ENCODE measurements around the gene NTN3. TPM values are rescaled to one million over a fixed set of nuclear protein-coding genes. Genes with fewer than 3 reads are reported as not detected.

NTN3 gene
- total RNA-seq, 6 experiments from 2014 or later = 0.39 to 2.1 (median 1.2) TPM

DNA sequence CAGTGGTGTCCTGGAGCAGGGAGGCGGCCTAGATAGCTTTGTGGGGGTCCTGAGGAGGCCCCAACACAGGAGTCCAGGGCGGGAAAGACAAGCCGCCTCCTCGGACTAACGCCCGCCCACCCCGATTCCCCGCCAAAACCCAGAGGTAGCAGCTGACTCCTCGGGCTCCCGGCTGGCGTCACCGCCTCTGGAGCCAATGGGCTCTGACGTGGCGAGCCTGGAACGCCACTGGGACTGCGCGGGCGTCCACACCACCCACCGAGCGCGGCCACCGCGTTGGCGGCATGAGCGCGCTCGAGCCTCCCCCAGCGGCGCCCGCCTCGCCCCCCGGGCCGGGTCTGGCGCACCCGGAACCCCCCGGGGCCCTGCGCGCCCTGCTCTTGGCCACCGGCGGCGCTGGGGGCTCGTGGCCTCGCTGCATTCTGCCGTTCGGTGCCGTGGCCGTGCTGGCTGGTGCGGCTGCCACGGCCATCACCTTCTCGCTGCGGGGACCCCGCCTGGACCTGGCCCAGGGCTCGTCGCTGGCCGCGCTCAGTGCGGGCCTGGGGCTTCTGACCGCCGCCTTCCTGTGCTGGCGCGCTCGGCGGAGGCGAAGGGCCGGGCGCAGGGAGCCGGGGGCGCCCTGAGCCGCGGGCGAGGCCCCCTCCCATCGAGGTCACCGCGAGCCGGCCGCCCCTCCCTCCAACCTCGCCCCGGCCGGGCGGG lies 3.4 kb upstream of the NTN3 start:
- ATAC-seq = peak; percentile 23 to 43 (median 30)
- peak in 2 of 3 donors; percentile 60 to 72 for DNase-seq

DNA sequence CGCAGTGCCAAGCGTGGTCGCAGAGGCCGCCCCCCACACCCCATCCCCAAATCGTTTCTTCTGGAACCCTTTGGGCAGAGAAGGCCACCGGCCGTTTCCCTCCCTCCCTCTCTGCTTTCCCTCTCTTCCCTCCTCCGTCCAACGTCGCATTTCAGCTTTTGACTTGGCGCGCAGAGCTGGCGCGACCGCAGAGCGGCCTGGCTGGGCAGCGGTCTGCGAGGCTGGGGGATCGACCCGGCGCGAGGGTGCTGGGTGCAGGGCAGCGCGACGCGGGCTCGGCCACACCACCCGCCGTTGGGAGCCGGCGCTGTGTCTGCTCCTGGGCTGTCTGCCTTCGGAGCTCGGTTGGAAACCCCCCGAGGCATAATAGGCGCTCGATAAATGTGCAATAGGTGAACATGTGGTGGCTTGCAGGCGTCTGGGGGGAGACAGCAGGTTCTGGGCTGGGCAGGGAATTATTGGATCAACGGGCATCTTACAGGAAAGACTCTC lies 2.8 kb upstream of the NTN3 start:
- no peak for TF ChIP-seq POLR2A (IDR thresholded peaks at IDR 0.05)
- no peaks in the 10 kb centered on the region for H3K27me3 ChIP-seq
- no peak overlapping the region for H3K27ac ChIP-seq
- ATAC-seq (peak in 2 of 4 donors; percentile 4 to 16), DNase-seq (peak in 1 of 3 donors; percentile 54)
- no peaks in the 10 kb centered on the region for H3K36me3 ChIP-seq
- H3K9me3 ChIP-seq = no peaks in the 10 kb centered on the region
- peaks cover 0 to 46% (median 10%) of the 10 kb centered on the region in 4 donors for H3K4me1 ChIP-seq
- intact Hi-C loops (cut with DNase I) = no loop called here
- H3K4me3 ChIP-seq = peak overlapping the region; percentile 22 to 44 (median 36)
- WGBS (ENCODE audit: insufficient coverage, low coverage, low lambda C conversion rate, missing lambda C conversion rate) = 0% methylated on average over 13 of the region's 38 CpGs

More for the DNA sequence above, 3.4 kb upstream of the NTN3 start:
- H3K4me3 ChIP-seq = peak overlapping the region; percentile 22 to 44 (median 36)
- TF ChIP-seq, protein P1, sequence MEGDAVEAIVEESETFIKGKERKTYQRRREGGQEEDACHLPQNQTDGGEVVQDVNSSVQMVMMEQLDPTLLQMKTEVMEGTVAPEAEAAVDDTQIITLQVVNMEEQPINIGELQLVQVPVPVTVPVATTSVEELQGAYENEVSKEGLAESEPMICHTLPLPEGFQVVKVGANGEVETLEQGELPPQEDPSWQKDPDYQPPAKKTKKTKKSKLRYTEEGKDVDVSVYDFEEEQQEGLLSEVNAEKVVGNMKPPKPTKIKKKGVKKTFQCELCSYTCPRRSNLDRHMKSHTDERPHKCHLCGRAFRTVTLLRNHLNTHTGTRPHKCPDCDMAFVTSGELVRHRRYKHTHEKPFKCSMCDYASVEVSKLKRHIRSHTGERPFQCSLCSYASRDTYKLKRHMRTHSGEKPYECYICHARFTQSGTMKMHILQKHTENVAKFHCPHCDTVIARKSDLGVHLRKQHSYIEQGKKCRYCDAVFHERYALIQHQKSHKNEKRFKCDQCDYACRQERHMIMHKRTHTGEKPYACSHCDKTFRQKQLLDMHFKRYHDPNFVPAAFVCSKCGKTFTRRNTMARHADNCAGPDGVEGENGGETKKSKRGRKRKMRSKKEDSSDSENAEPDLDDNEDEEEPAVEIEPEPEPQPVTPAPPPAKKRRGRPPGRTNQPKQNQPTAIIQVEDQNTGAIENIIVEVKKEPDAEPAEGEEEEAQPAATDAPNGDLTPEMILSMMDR (IDR thresholded peaks at IDR 0.05) = peak in 1 of 4 donors; percentile 10
- peak; percentile 35 for TF ChIP-seq POLR2A (IDR thresholded peaks at IDR 0.05)
- no peaks in the 10 kb centered on the region for H3K36me3 ChIP-seq
- H3K4me1 ChIP-seq = peaks cover 0 to 40% (median 7%) of the 10 kb centered on the region in 4 donors
- H3K9me3 ChIP-seq = no peaks in the 10 kb centered on the region
- H3K27ac ChIP-seq = no peak overlapping the region
- WGBS (ENCODE audit: insufficient coverage, low coverage, low lambda C conversion rate, missing lambda C conversion rate) = 5% methylated on average over 14 of the region's 80 CpGs
- intact Hi-C loops (cut with DNase I) = no loop called here
- no peaks in the 10 kb centered on the region for H3K27me3 ChIP-seq

DNA sequence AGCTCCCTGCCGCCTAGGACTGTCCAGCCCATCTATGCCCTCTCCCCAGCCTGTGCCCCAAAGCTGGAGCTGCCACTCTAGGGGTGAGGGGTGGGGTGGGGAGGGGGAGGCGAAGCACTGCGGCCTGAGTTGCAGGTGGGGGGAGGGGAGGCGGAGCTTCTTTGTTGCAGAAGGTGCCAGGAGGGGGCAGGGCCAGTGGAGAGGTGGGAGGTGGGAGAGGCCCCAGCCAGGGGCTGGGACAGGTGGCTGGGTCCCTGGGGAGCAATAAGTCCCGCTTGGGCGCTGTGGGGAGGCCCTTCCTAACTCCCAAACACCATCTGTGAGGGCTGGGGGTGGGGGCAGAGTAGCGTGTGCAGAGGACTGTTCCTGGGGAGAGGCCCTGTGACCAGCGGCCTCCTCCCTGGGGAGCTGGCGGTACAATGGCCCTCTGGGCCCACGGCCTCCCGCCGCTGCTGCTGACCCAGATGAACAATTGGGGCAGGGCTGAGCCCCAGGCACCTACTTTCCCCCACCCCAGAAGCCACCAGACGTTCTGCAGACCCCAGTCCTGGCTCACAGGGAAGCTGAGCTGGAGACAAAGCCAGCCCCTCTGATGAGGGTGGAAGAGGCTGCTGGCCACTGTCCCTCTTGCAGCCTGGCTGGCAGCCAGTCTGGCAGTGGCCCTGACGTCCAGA lies 2.2 kb upstream of the NTN3 start:
- whole genome bisulfite sequencing (ENCODE audit: insufficient coverage, low coverage, low lambda C conversion rate, missing lambda C conversion rate) = 6% methylated on average over 3 of the region's 14 CpGs
- intact Hi-C loops (cut with DNase I) = no loop called here
- DNase-seq (peak in 2 of 3 donors; percentile 53 to 65), ATAC-seq (peak; percentile 17 to 48 (median 35))
- H3K27ac ChIP-seq = no peak overlapping the region
- peaks cover 0 to 52% (median 11%) of the 10 kb centered on the region in 4 donors for H3K4me1 ChIP-seq
- no peak for TF ChIP-seq POLR2A (IDR thresholded peaks at IDR 0.05)
- TF ChIP-seq, protein P1 (IDR thresholded peaks at IDR 0.05) = no peak
- H3K4me3 ChIP-seq = peak overlapping the region in 1 of 3 donors; percentile 36
- H3K27me3 ChIP-seq = no peaks in the 10 kb centered on the region
- no peaks in the 10 kb centered on the region for H3K9me3 ChIP-seq
- H3K36me3 ChIP-seq = no peaks in the 10 kb centered on the region

DNA sequence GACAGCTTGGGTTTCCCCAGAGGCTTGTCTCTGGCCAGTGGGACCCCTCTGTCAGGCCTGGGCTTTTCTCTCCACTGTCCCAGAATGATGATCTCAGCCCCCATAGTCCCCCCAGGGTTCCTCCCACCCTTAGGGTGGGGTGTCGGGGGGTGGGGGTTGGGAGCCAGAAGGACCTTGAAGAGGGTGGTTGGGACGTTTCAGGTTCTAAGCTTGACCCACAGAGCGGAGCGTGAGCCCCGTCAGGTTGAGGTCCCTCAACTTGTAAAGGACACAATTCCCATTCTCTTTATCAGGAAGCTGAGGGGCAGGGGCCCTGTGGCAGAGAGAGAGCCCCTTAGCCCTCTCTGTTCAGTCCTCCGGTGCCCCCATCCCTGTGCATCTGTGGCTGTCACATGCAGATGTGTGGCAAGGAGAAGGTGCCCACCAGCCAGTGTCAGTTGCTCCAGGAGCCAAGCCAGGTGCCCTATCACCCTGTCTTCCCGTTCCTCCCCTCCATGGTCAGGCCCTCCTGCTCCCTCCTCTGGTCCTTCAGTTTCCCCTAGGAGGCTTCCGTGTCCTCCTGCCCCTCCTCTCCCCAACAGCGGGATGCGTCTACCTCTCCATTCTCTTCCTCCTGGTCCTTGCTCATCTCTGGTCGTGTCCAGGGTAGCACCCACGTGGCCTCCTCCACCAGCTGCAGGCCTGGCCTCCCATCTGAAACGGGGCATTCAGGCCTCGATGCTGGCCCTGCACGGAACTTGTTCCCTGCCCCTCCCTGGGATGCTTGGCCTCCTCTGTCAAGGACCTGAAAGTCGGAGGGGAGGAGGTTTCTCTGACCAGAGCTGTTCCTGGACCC lies 1.5 kb upstream of the NTN3 start:
- intact Hi-C loops (cut with DNase I) = no loop called here
- no peaks in the 10 kb centered on the region for H3K9me3 ChIP-seq
- H3K36me3 ChIP-seq = no peaks in the 10 kb centered on the region
- no peak overlapping the region for H3K27ac ChIP-seq
- peaks cover 0 to 52% (median 11%) of the 10 kb centered on the region in 4 donors for H3K4me1 ChIP-seq
- DNase-seq (peak in 1 of 3 donors; percentile 43), ATAC-seq (no peak)
- no peaks in the 10 kb centered on the region for H3K27me3 ChIP-seq
- H3K4me3 ChIP-seq = no peak overlapping the region
- no peak for TF ChIP-seq POLR2A (IDR thresholded peaks at IDR 0.05)
- TF ChIP-seq, protein P1 (IDR thresholded peaks at IDR 0.05) = no peak
- WGBS (ENCODE audit: insufficient coverage, low coverage, low lambda C conversion rate, missing lambda C conversion rate) = 33% methylated on average over 6 of the region's 16 CpGs
